Measurements from ENCODE around the gene SMURF1.
A peak's percentile ranks its signal among the peaks of the same experiment; 100 is the strongest.

The SMURF1 gene

GRCh38 chr7:99027241-99027640 lies 116.7 kb downstream of the SMURF1 start:
- TF ChIP-seq CSRNP3 (CRISPR knock-in tag; IDR thresholded peaks at IDR 0.05) = no peak
- no peak for TF ChIP-seq ARNTL (CRISPR knock-in tag; IDR thresholded peaks at IDR 0.05; ENCODE audit: borderline replicate concordance, low read depth)
- no peak for TF ChIP-seq ZNF70 (CRISPR knock-in tag; IDR thresholded peaks at IDR 0.05)
- TF ChIP-seq, protein P1, sequence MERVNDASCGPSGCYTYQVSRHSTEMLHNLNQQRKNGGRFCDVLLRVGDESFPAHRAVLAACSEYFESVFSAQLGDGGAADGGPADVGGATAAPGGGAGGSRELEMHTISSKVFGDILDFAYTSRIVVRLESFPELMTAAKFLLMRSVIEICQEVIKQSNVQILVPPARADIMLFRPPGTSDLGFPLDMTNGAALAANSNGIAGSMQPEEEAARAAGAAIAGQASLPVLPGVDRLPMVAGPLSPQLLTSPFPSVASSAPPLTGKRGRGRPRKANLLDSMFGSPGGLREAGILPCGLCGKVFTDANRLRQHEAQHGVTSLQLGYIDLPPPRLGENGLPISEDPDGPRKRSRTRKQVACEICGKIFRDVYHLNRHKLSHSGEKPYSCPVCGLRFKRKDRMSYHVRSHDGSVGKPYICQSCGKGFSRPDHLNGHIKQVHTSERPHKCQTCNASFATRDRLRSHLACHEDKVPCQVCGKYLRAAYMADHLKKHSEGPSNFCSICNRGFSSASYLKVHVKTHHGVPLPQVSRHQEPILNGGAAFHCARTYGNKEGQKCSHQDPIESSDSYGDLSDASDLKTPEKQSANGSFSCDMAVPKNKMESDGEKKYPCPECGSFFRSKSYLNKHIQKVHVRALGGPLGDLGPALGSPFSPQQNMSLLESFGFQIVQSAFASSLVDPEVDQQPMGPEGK (CRISPR knock-in tag; IDR thresholded peaks at IDR 0.05; ENCODE audit: borderline replicate concordance) = no peak
- TF ChIP-seq ZFP30 (CRISPR knock-in tag; IDR thresholded peaks at IDR 0.05) = no peak
- no peak for TF ChIP-seq ESRRG (CRISPR knock-in tag; IDR thresholded peaks at IDR 0.05)
- TF ChIP-seq, protein P2, sequence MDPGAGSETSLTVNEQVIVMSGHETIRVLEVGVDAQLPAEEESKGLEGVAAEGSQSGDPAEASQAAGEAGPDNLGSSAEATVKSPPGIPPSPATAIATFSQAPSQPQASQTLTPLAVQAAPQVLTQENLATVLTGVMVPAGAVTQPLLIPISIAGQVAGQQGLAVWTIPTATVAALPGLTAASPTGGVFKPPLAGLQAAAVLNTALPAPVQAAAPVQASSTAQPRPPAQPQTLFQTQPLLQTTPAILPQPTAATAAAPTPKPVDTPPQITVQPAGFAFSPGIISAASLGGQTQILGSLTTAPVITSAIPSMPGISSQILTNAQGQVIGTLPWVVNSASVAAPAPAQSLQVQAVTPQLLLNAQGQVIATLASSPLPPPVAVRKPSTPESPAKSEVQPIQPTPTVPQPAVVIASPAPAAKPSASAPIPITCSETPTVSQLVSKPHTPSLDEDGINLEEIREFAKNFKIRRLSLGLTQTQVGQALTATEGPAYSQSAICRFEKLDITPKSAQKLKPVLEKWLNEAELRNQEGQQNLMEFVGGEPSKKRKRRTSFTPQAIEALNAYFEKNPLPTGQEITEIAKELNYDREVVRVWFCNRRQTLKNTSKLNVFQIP (CRISPR knock-in tag; IDR thresholded peaks at IDR 0.05; ENCODE audit: borderline replicate concordance, low read depth) = no peak
- no peak for TF ChIP-seq CSDC2 (CRISPR knock-in tag; IDR thresholded peaks at IDR 0.05)
- TF ChIP-seq OSR1 (CRISPR knock-in tag; IDR thresholded peaks at IDR 0.05) = no peak
- no peak for TF ChIP-seq ISL1 (CRISPR knock-in tag; IDR thresholded peaks at IDR 0.05)
- no peak for TF ChIP-seq ZNF565 (CRISPR knock-in tag; conservative IDR thresholded peaks at IDR 0.05; ENCODE audit: low read depth)
- TF ChIP-seq GLIS3 (CRISPR knock-in tag; IDR thresholded peaks at IDR 0.05) = no peak
- no peak for TF ChIP-seq ZFP3 (CRISPR knock-in tag; IDR thresholded peaks at IDR 0.05)
- no peak for ATAC-seq

DNA sequence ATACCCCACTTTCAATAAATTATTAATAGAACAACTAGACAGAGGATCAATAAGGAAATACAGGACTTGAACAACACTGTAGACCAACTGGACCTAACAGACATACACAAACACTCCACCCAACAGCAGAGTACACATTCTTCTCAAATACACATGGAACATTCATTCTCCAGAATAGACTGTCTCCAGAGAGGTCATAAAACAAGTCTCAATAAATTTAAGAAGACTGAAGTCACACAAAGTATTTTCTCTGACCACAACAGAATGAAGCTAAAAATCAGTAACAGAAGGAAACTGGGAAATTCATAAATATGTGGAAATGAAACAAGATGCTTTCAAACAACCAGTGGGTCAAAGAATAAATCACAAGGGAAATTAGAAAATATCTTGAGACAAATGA lies 119.8 kb downstream of the SMURF1 start:
- TF ChIP-seq, protein P2 (CRISPR knock-in tag; IDR thresholded peaks at IDR 0.05; ENCODE audit: borderline replicate concordance, low read depth) = no peak
- no peak for TF ChIP-seq PPARA (CRISPR knock-in tag; IDR thresholded peaks at IDR 0.05; ENCODE audit: borderline replicate concordance)
- TF ChIP-seq ESRRG (CRISPR knock-in tag; IDR thresholded peaks at IDR 0.05) = no peak
- TF ChIP-seq BACH2 (CRISPR knock-in tag; IDR thresholded peaks at IDR 0.05; ENCODE audit: borderline replicate concordance) = no peak
- TF ChIP-seq ISL1 (CRISPR knock-in tag; IDR thresholded peaks at IDR 0.05) = no peak
- TF ChIP-seq ZFP3 (CRISPR knock-in tag; IDR thresholded peaks at IDR 0.05) = no peak
- no peak for TF ChIP-seq CSRNP3 (CRISPR knock-in tag; IDR thresholded peaks at IDR 0.05)
- no peak for TF ChIP-seq TOX (CRISPR knock-in tag; IDR thresholded peaks at IDR 0.05; ENCODE audit: borderline replicate concordance)
- TF ChIP-seq, protein P3, sequence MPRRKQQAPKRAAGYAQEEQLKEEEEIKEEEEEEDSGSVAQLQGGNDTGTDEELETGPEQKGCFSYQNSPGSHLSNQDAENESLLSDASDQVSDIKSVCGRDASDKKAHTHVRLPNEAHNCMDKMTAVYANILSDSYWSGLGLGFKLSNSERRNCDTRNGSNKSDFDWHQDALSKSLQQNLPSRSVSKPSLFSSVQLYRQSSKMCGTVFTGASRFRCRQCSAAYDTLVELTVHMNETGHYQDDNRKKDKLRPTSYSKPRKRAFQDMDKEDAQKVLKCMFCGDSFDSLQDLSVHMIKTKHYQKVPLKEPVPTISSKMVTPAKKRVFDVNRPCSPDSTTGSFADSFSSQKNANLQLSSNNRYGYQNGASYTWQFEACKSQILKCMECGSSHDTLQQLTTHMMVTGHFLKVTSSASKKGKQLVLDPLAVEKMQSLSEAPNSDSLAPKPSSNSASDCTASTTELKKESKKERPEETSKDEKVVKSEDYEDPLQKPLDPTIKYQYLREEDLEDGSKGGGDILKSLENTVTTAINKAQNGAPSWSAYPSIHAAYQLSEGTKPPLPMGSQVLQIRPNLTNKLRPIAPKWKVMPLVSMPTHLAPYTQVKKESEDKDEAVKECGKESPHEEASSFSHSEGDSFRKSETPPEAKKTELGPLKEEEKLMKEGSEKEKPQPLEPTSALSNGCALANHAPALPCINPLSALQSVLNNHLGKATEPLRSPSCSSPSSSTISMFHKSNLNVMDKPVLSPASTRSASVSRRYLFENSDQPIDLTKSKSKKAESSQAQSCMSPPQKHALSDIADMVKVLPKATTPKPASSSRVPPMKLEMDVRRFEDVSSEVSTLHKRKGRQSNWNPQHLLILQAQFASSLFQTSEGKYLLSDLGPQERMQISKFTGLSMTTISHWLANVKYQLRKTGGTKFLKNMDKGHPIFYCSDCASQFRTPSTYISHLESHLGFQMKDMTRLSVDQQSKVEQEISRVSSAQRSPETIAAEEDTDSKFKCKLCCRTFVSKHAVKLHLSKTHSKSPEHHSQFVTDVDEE (CRISPR knock-in tag; IDR thresholded peaks at IDR 0.05) = no peak
- no peak for TF ChIP-seq ZC3H10 (CRISPR knock-in tag; IDR thresholded peaks at IDR 0.05)
- TF ChIP-seq ARNTL (CRISPR knock-in tag; IDR thresholded peaks at IDR 0.05; ENCODE audit: borderline replicate concordance, low read depth) = no peak
- no peak for TF ChIP-seq RARB (CRISPR knock-in tag; IDR thresholded peaks at IDR 0.05)
- ATAC-seq = peak; percentile 11; the same call in 1 of the 3 replicates
